Astrocyte (in vitro differentiated cells and primary cell): ENCODE data around the gene DOCK1.

Experiments
- CTCF ChIP-seq: IDR thresholded peaks from 2 replicates; pipeline ENCODE4 v1.5.1; 2011; ENCODE audit warnings: low read depth, mild to moderate bottlenecking, inconsistent platforms, low read length, moderate library complexity; ENCODE audit not compliant: insufficient read depth
- EZH2 ChIP-seq: IDR thresholded peaks from 2 replicates; pipeline ENCODE4 v1.6.1; 2012; ENCODE audit warnings: mild to moderate bottlenecking, low read length, inconsistent platforms; ENCODE audit not compliant: insufficient read depth

DNA sequence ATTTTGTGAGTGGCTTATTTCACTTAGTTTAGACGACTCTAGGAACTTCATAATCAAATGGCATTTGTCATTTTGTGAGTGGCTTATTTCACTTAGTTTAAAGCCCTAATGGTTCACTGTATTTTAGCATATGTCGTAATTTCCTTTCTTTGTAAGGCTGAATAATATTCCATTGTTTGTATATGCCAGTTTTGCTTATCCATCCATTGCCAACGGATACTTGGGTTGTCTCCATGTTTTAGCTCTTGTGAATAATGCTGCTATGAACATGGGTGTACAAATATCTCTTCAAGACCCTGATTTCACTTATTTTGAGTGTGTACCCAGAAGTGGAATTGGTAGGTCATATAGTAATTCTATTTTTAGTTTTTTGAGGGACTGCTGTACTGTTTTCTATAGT is 31.8 kb downstream of the DOCK1 start:
- TF ChIP-seq CTCF (no peak), EZH2 (no peak)
